IMR-90 (cell line): ENCODE results near the gene EMD. TPM values are rescaled to one million over a fixed set of nuclear protein-coding genes. Genes with fewer than 3 reads are reported as not detected.

Experiments
- ATAC-seq: fragments of 200-7000 bp; cut with Tn5 transposase; 2 replicates; pipeline ENCODE4 v1.9.1; 2020; ENCODE audit warnings: low read depth, mild to moderate bottlenecking, moderate library complexity
- BruUV-seq: library from RNA; stranded (reverse); fragments of 400-500 nt; replicated peaks from 2 replicates; lab custom pipeline; 2021; lab: Mats Ljungman, UMichigan
- CTCF ChIA-PET: fragments of 300-600 bp; formaldehyde crosslinking; extraction: SDS; loops from one replicate; lab custom pipeline; 2021; ENCODE audit warnings: antibody characterized with exemption; lab: Yijun Ruan, JAX
- POLR2A ChIA-PET: fragments of 300-600 bp; sonication (Branson Sonifier 250); formaldehyde crosslinking; loops from one replicate; lab custom pipeline; 2022; ENCODE audit warnings: antibody characterized with exemption; ENCODE audit not compliant: unreplicated experiment; lab: Charles Lee
- DNase-seq: peaks from one replicate; pipeline ENCODE4 v3.0.0; 2013
- H2AFZ ChIP-seq: replicated peaks from 2 replicates; pipeline ENCODE3; 2013; ENCODE audit warnings: low read length, mild to moderate bottlenecking; ENCODE audit not compliant: poor library complexity
- H2AK5ac ChIP-seq: 2 replicates; pipeline ENCODE4 v1.6.1; 2013; ENCODE audit warnings: low read depth, low read length, inconsistent platforms
- H2AK9ac ChIP-seq: replicated peaks from 2 replicates; pipeline ENCODE3; 2013; ENCODE audit warnings: mild to moderate bottlenecking, low read depth, low read length, moderate library complexity; ENCODE audit not compliant: poor library complexity
- H2BK120ac ChIP-seq: 2 replicates; pipeline ENCODE4 v1.6.1; 2013; ENCODE audit warnings: low read depth, low read length, inconsistent platforms
- H2BK15ac ChIP-seq: 3 replicates; pipeline ENCODE4 v1.6.1; 2013; ENCODE audit warnings: low read depth, low read length, inconsistent platforms
- H2BK20ac ChIP-seq: 2 replicates; pipeline ENCODE4 v1.6.1; 2013; ENCODE audit warnings: low read depth, mild to moderate bottlenecking, inconsistent platforms, low read length, moderate library complexity
- H2BK5ac ChIP-seq: 2 replicates; pipeline ENCODE4 v1.6.1; 2013; ENCODE audit warnings: mild to moderate bottlenecking, low read depth, low read length, inconsistent platforms; ENCODE audit not compliant: poor library complexity, severe bottlenecking
- H3K14ac ChIP-seq: replicated peaks from 2 replicates; pipeline ENCODE4 v1.6.1; 2013; ENCODE audit warnings: low read depth, low read length, inconsistent platforms
- H3K18ac ChIP-seq: 2 replicates; pipeline ENCODE4 v1.6.1; 2013; ENCODE audit warnings: low read depth, low read length, control low read depth
- H3K23ac ChIP-seq: 2 replicates; pipeline ENCODE4 v1.6.1; 2013; ENCODE audit warnings: low read depth, low read length, inconsistent platforms
- H3K27ac ChIP-seq: 2 replicates; pipeline ENCODE4 v1.5.1; 2013; ENCODE audit warnings: mild to moderate bottlenecking, control low read depth, low read length; ENCODE audit not compliant: insufficient read depth
- H3K27me3 ChIP-seq: 2 replicates; pipeline ENCODE4 v1.6.1; 2013; ENCODE audit warnings: low read length; ENCODE audit not compliant: control insufficient read depth, insufficient read depth
- H3K36me3 ChIP-seq: 2 replicates; pipeline ENCODE4 v1.6.1; 2013; ENCODE audit warnings: low read length, mixed read lengths; ENCODE audit not compliant: control insufficient read depth, insufficient read depth
- H3K4ac ChIP-seq: 2 replicates; pipeline ENCODE4 v1.6.1; 2013; ENCODE audit warnings: low read depth, low read length, inconsistent platforms
- H3K4me1 ChIP-seq: 2 replicates; pipeline ENCODE4 v1.6.1; 2013; ENCODE audit warnings: low read length, mixed read lengths; ENCODE audit not compliant: control insufficient read depth, insufficient read depth
- H3K4me2 ChIP-seq: 2 replicates; pipeline ENCODE4 v1.6.1; 2013; ENCODE audit warnings: low read depth, mild to moderate bottlenecking, control low read depth, low read length, moderate library complexity
- H3K4me3 ChIP-seq: 2 replicates; pipeline ENCODE4 v1.5.1; 2013; ENCODE audit warnings: low read depth, mild to moderate bottlenecking, control low read depth, low read length, moderate library complexity; ENCODE audit not compliant: insufficient read depth
- H3K56ac ChIP-seq: 2 replicates; pipeline ENCODE4 v1.6.1; 2013; ENCODE audit warnings: low read length, inconsistent platforms; ENCODE audit not compliant: insufficient read depth; ENCODE audit errors: extremely low read depth
- H3K79me1 ChIP-seq, 2 experiments: 2 replicates each; pipeline ENCODE4 v1.6.1; 2013; ENCODE audit warnings: low read length in 2 of 2, inconsistent platforms in 1 of 2, low read depth in 1 of 2
- H3K9ac ChIP-seq: 2 replicates; pipeline ENCODE4 v1.6.1; 2013; ENCODE audit warnings: low read depth, low read length, control low read depth
- H3K9me1 ChIP-seq: 2 replicates; pipeline ENCODE4 v1.6.1; 2013; ENCODE audit warnings: low read length, inconsistent platforms; ENCODE audit not compliant: insufficient read depth
- H3K9me3 ChIP-seq: 2 replicates; pipeline ENCODE4 v1.6.1; 2013; ENCODE audit warnings: low read length; ENCODE audit not compliant: control insufficient read depth, insufficient read depth
- H4K20me1 ChIP-seq: 2 replicates; pipeline ENCODE4 v1.6.1; 2013; ENCODE audit warnings: low read length, inconsistent platforms; ENCODE audit not compliant: insufficient read depth
- H4K5ac ChIP-seq: 2 replicates; pipeline ENCODE4 v1.6.1; 2013; ENCODE audit warnings: mild to moderate bottlenecking, low read depth, low read length, control low read depth
- H4K8ac ChIP-seq, 2 experiments: 2 replicates each; pipeline ENCODE4 v1.6.1; 2013; ENCODE audit warnings: low read depth in 2 of 2, low read length in 2 of 2, control low read depth in 1 of 2, inconsistent platforms in 1 of 2
- H4K91ac ChIP-seq: 2 replicates; pipeline ENCODE4 v1.6.1; 2013; ENCODE audit warnings: low read depth, low read length, inconsistent platforms; ENCODE audit not compliant: insufficient read depth
- BHLHE40 ChIP-seq: fragments of 150-350 bp; IDR thresholded peaks from 2 replicates; pipeline ENCODE4 v1.6.1; 2016; ENCODE audit warnings: mild to moderate bottlenecking, low read depth, low read length
- CHD1 ChIP-seq: IDR thresholded peaks from 2 replicates; pipeline ENCODE4 v1.6.1; 2012; ENCODE audit warnings: low read depth, low read length, improper control_type of control experiment
- FOS ChIP-seq: fragments of 150-350 bp; IDR thresholded peaks from 2 replicates; pipeline ENCODE4 v1.6.1; 2016; ENCODE audit warnings: low read depth, low read length
- MAFK ChIP-seq: IDR thresholded peaks from 2 replicates; pipeline ENCODE4 v1.6.1; 2012; ENCODE audit warnings: low read depth, low read length, improper control_type of control experiment
- MXI1 ChIP-seq: IDR thresholded peaks from 2 replicates; pipeline ENCODE4 v1.6.1; 2012; ENCODE audit warnings: low read depth, mild to moderate bottlenecking, low read length, moderate library complexity, borderline replicate concordance
- NFE2L2 ChIP-seq: fragments of 150-350 bp; IDR thresholded peaks from 2 replicates; pipeline ENCODE4 v1.6.1; 2016; ENCODE audit warnings: low read depth, mild to moderate bottlenecking, low read length
- RAD21 ChIP-seq: IDR thresholded peaks from 2 replicates; pipeline ENCODE4 v1.6.1; 2012; ENCODE audit warnings: low read length, improper control_type of control experiment
- RFX5 ChIP-seq: IDR thresholded peaks from 2 replicates; pipeline ENCODE4 v1.8.0; 2012; ENCODE audit warnings: low read depth, mild to moderate bottlenecking, low read length, moderate library complexity
- SMC3 ChIP-seq: fragments of 150-350 bp; IDR thresholded peaks from 2 replicates; pipeline ENCODE4 v1.6.1; 2016; ENCODE audit warnings: low read depth, mild to moderate bottlenecking, antibody characterized with exemption, low read length, moderate library complexity
- USF2 ChIP-seq: fragments of 150-350 bp; IDR thresholded peaks from 2 replicates; pipeline ENCODE4 v1.6.1; 2017; ENCODE audit warnings: mild to moderate bottlenecking, antibody characterized with exemption, low read length, low read depth
- WGBS, 2 experiments: methylation state at CpG; one replicate each; pipeline versions ENCODE4 v1.1.5 to v1.1.7; 2013; ENCODE audit warnings: missing lambda C conversion rate in 2 of 2; ENCODE audit not compliant: insufficient read length in 1 of 2; ENCODE audit errors: extremely low coverage in 2 of 2; 5-methylcytosine and 5-hydroxymethylcytosine counted together
- dilution Hi-C: fragments of 300-500 bp; cut with HindIII; formaldehyde crosslinking; loops from one replicate; pipeline ENCODE4 v1.14.3; 2018; ENCODE audit warnings: low sequenced_read_pairs; ENCODE audit not compliant: unreplicated experiment
- in situ Hi-C: fragments of 300-500 bp; cut with MboI; formaldehyde crosslinking; loops from 3 replicates; pipeline ENCODE4 v1.14.3; 2019; ENCODE audit warnings: low sequenced_read_pairs, inconsistent platforms, mixed read lengths
- intact Hi-C: fragments of 100-400 bp; cut with micrococcal nuclease; formaldehyde crosslinking; loops from 2 replicates; pipeline ENCODE4 v1.10.0; 2022
- polyA plus RNA-seq, 3 experiments: library from polyadenylated mRNA; depleted of rRNA; stranded (reverse); fragments of >200 nt; gene quantifications; 2 replicates each; pipeline ENCODE4 v1.2.3, GENCODE V29; 2012; ENCODE audit warnings: low replicate concordance in 1 of 3
- total RNA-seq: library from RNA; depleted of rRNA; stranded (reverse); fragments of >200 nt; gene quantifications from 2 replicates; pipeline ENCODE4 v1.2.3, GENCODE V29; 2012

The EMD gene
- total and polyA plus RNA-seq, 2 of the 4 experiments (the other 2 are of a cell fraction): 9.9 to 80.6 TPM

GRCh38 chrX:154353172-154353843 is 25.8 kb upstream of the EMD start:
- Histone ChIP-seq H2AFZ (peak overlapping the region; percentile 56), H3K4me3 (no peak overlapping the region), H3K9me3 (no peaks in the 10 kb centered on the region), H3K23ac (no peak overlapping the region), H3K4me1 (no peaks in the 10 kb centered on the region), H2BK15ac (no peak overlapping the region), H4K20me1 (peaks cover 100% of the 10 kb centered on the region), H3K4me2 (no peak overlapping the region), H2AK5ac (no peak overlapping the region), H4K5ac (no peak overlapping the region), H3K18ac (no peak overlapping the region), H2BK20ac (no peak overlapping the region), H3K56ac (no peak overlapping the region), H3K9me1 (no peaks in the 10 kb centered on the region), H2BK120ac (no peak overlapping the region), H4K91ac (no peak overlapping the region), H3K14ac (no peak overlapping the region), H2AK9ac (peak overlapping the region; percentile 84), H3K9ac (no peak overlapping the region), H4K8ac (no peak overlapping the region), H3K4ac (no peak overlapping the region), H3K79me1 (peaks cover 5 to 41% of the 10 kb centered on the region in 2 experiments; a peak in 3 of 4 replicates), H3K27me3 (no peaks in the 10 kb centered on the region), H3K27ac (no peak overlapping the region), H3K36me3 (peaks cover 98% of the 10 kb centered on the region), H2BK5ac (no peak overlapping the region)
- TF ChIP-seq RFX5 (no peak), USF2 (no peak), NFE2L2 (no peak), BHLHE40 (no peak), MAFK (no peak), RAD21 (no peak), SMC3 (no peak), CHD1 (no peak), MXI1 (no peak), FOS (no peak)
- in situ Hi-C loops (no loop called here), intact Hi-C loops (no loop called here), dilution Hi-C loops (no loop called here)
- ChIA-PET POLR2A (no interaction called here), CTCF (no interaction called here)
- BruUV-seq: no TSS peak
- 78% methylated on average over 15 of the region's 24 CpGs; no CpG with 5 or more reads in 1 of the 2 experiments for WGBS, 2 experiments
- ATAC-seq (no peak), DNase-seq (no peak)
